Measurements from ENCODE around the gene CLPTM1L. TPM values are rescaled to one million over a fixed set of nuclear protein-coding genes. Genes with fewer than 3 reads are reported as not detected.
A peak's percentile ranks its signal among the peaks of the same experiment; 100 is the strongest.
"Not testable (repeated sequence)": the region's sequence is repeated elsewhere in the genome, so short reads cannot be mapped to it uniquely, and the experiment has no call there.

The CLPTM1L gene
- total RNA-seq, 2 donors from 2014 or later: 68.0 to 89.4 TPM

- TF ChIP-seq, protein P1, sequence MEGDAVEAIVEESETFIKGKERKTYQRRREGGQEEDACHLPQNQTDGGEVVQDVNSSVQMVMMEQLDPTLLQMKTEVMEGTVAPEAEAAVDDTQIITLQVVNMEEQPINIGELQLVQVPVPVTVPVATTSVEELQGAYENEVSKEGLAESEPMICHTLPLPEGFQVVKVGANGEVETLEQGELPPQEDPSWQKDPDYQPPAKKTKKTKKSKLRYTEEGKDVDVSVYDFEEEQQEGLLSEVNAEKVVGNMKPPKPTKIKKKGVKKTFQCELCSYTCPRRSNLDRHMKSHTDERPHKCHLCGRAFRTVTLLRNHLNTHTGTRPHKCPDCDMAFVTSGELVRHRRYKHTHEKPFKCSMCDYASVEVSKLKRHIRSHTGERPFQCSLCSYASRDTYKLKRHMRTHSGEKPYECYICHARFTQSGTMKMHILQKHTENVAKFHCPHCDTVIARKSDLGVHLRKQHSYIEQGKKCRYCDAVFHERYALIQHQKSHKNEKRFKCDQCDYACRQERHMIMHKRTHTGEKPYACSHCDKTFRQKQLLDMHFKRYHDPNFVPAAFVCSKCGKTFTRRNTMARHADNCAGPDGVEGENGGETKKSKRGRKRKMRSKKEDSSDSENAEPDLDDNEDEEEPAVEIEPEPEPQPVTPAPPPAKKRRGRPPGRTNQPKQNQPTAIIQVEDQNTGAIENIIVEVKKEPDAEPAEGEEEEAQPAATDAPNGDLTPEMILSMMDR (conservative IDR thresholded peaks at IDR 0.05): no peak
- Histone ChIP-seq H3K27me3 (ENCODE audit: control insufficient read depth, insufficient read depth, low read length, poor library complexity, severe bottlenecking) (no peaks in the 10 kb centered on the region), H3K4me1 (ENCODE audit: control insufficient read depth, insufficient read depth, low read length) (no peaks in the 10 kb centered on the region), H3K4me3 (ENCODE audit: low read length) (no peak overlapping the region), H3K36me3 (ENCODE audit: control insufficient read depth, insufficient read depth, low read length) (peaks cover 77% of the 10 kb centered on the region), H3K9ac (ENCODE audit: extremely low read depth, low read length, poor library complexity, severe bottlenecking) (no peak overlapping the region), H3K9me3 (ENCODE audit: control insufficient read depth, low read length) (peaks cover 28% of the 10 kb centered on the region), H3K27ac (ENCODE audit: low read depth, low read length) (no peak overlapping the region)
- Mint-ChIP-seq H3K4me1 (peaks cover 3% of the 10 kb centered on the region), H3K36me3 (ENCODE audit: low read depth) (peaks cover 77% of the 10 kb centered on the region), H3K27me3 (ENCODE audit: insufficient read depth) (no peaks in the 10 kb centered on the region), H3K27ac (no peak overlapping the region), H3K4me3 (no peak overlapping the region), H3K9me3 (peaks cover 2% of the 10 kb centered on the region)
- 94 to 95% methylated on average over 20 to 23 of the region's 23 CpGs for WGBS, 2 experiments (ENCODE audit: insufficient coverage in 1 of 2, insufficient read length in 1 of 2)
- DNase-seq: no peak
Observed at GRCh38 chr5:1330146-1330846, 14.6 kb downstream of the CLPTM1L start.

DNA sequence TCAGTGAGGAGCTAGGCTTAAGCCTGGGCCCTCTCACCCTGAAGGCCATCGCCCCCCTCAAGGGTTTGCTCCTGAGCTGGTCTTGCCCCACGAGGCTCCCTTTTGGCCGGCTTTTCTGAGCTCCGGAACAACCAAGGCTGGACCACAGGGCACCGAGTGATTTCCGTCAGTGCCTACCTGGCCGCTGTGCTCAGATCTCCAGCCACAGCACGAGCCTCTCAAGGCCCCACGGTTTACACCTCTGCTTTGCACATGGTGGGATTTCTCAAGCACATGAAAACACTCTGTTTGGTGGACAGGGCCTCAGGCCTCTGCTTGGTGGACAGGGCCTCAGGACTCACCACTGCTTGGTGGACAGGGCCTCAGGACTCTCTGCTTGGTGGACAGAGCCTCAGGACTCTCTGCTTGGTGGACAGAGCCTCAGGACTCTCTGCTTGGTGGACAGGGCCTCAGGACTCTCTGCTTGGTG, 15.8 kb downstream of the CLPTM1L start:
- peaks cover 83% of the 10 kb centered on the region for H3K36me3 ChIP-seq (ENCODE audit: control insufficient read depth, insufficient read depth, low read length)
- peaks cover 3% of the 10 kb centered on the region for H3K4me1 Mint-ChIP-seq
- peak overlapping the region; percentile 27 for H3K4me3 ChIP-seq (ENCODE audit: low read length)
- DNase-seq: no peak
- peaks cover 30% of the 10 kb centered on the region for H3K9me3 ChIP-seq (ENCODE audit: control insufficient read depth, low read length)
- H3K4me1 ChIP-seq (ENCODE audit: control insufficient read depth, insufficient read depth, low read length): no peaks in the 10 kb centered on the region
- peak overlapping the region; percentile 89 for H3K27ac Mint-ChIP-seq
- no peaks in the 10 kb centered on the region for H3K27me3 ChIP-seq (ENCODE audit: control insufficient read depth, insufficient read depth, low read length, poor library complexity, severe bottlenecking)
- H3K27me3 Mint-ChIP-seq (ENCODE audit: insufficient read depth): no peaks in the 10 kb centered on the region
- no peak overlapping the region for H3K9ac ChIP-seq (ENCODE audit: extremely low read depth, low read length, poor library complexity, severe bottlenecking)
- WGBS, 2 experiments (ENCODE audit: insufficient coverage in 1 of 2, insufficient read length in 1 of 2): 94 to 98% methylated on average over 8 to 9 of the region's 9 CpGs
- H3K4me3 Mint-ChIP-seq: no peak overlapping the region
- peaks cover 2% of the 10 kb centered on the region for H3K9me3 Mint-ChIP-seq
- peak overlapping the region; percentile 11 for H3K27ac ChIP-seq (ENCODE audit: low read depth, low read length)
- H3K36me3 Mint-ChIP-seq (ENCODE audit: low read depth): peaks cover 73% of the 10 kb centered on the region
- TF ChIP-seq, protein P1 (conservative IDR thresholded peaks at IDR 0.05): no peak

- Histone ChIP-seq H3K9ac (ENCODE audit: extremely low read depth, low read length, poor library complexity, severe bottlenecking) (peak overlapping the region; percentile 59), H3K9me3 (ENCODE audit: control insufficient read depth, low read length) (peaks cover 30% of the 10 kb centered on the region), H3K27ac (ENCODE audit: low read depth, low read length) (peak overlapping the region; percentile 91), H3K4me3 (ENCODE audit: low read length) (peak overlapping the region; percentile 27), H3K36me3 (ENCODE audit: control insufficient read depth, insufficient read depth, low read length) (peaks cover 83% of the 10 kb centered on the region)
- Mint-ChIP-seq H3K36me3 (ENCODE audit: low read depth) (peaks cover 73% of the 10 kb centered on the region), H3K27ac (peak overlapping the region; percentile 89)
- WGBS, 2 experiments (ENCODE audit: insufficient coverage in 1 of 2, insufficient read length in 1 of 2): 89 to 91% methylated on average over 7 of the region's 7 CpGs
- H3K4me1 ChIP-seq (ENCODE audit: control insufficient read depth, insufficient read depth, low read length); H3K4me3 Mint-ChIP-seq; H3K4me1 Mint-ChIP-seq; H3K27me3 ChIP-seq (ENCODE audit: control insufficient read depth, insufficient read depth, low read length, poor library complexity, severe bottlenecking); H3K27me3 Mint-ChIP-seq (ENCODE audit: insufficient read depth); H3K9me3 Mint-ChIP-seq: not testable (repeated sequence)
- peak; percentile 38 for DNase-seq
Observed at GRCh38 chr5:1328237-1329110, 16.4 kb downstream of the CLPTM1L start.

GRCh38 chr5:1326901-1327756, 17.8 kb downstream of the CLPTM1L start:
- H3K9me3 ChIP-seq (ENCODE audit: control insufficient read depth, low read length): peaks cover 30% of the 10 kb centered on the region
- H3K9ac ChIP-seq (ENCODE audit: extremely low read depth, low read length, poor library complexity, severe bottlenecking): peak overlapping the region; percentile 49
- H3K27me3 ChIP-seq (ENCODE audit: control insufficient read depth, insufficient read depth, low read length, poor library complexity, severe bottlenecking); H3K9me3 Mint-ChIP-seq; H3K27me3 Mint-ChIP-seq (ENCODE audit: insufficient read depth); H3K4me1 ChIP-seq (ENCODE audit: control insufficient read depth, insufficient read depth, low read length); H3K4me3 ChIP-seq (ENCODE audit: low read length); H3K4me3 Mint-ChIP-seq; H3K4me1 Mint-ChIP-seq: not testable (repeated sequence)
- DNase-seq: peak; percentile 44
- peaks cover 82% of the 10 kb centered on the region for H3K36me3 ChIP-seq (ENCODE audit: control insufficient read depth, insufficient read depth, low read length)
- peak overlapping the region; percentile 90 for H3K27ac ChIP-seq (ENCODE audit: low read depth, low read length)
- H3K27ac Mint-ChIP-seq: peak overlapping the region; percentile 97
- WGBS, 2 experiments (ENCODE audit: insufficient coverage in 1 of 2, insufficient read length in 1 of 2): 83 to 88% methylated on average over 6 of the region's 6 CpGs
- peaks cover 70% of the 10 kb centered on the region for H3K36me3 Mint-ChIP-seq (ENCODE audit: low read depth)

DNA sequence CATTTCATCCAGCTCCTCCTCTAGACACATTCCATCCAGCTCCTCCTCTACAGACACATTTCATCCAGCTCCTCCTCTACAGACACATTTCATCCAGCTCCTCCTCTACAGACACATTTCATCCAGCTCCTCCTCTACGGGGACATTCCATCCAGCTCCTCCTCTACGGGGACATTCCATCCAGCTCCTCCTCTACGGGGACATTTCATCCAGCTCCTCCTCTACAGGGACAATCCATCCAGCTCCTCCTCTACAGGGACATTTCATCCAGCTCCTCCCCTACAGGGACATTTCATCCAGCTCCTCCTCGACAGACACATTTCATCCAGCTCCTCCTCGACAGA, 18.4 kb downstream of the CLPTM1L start:
- peaks cover 69% of the 10 kb centered on the region for H3K36me3 Mint-ChIP-seq (ENCODE audit: low read depth)
- not testable (repeated sequence) for H3K27me3 ChIP-seq (ENCODE audit: control insufficient read depth, insufficient read depth, low read length, poor library complexity, severe bottlenecking); H3K9me3 Mint-ChIP-seq; H3K4me1 ChIP-seq (ENCODE audit: control insufficient read depth, insufficient read depth, low read length); H3K4me1 Mint-ChIP-seq; H3K27me3 Mint-ChIP-seq (ENCODE audit: insufficient read depth); H3K4me3 Mint-ChIP-seq; H3K4me3 ChIP-seq (ENCODE audit: low read length)
- H3K9ac ChIP-seq (ENCODE audit: extremely low read depth, low read length, poor library complexity, severe bottlenecking): peak overlapping the region; percentile 41
- H3K27ac ChIP-seq (ENCODE audit: low read depth, low read length): peak overlapping the region; percentile 44
- peaks cover 30% of the 10 kb centered on the region for H3K9me3 ChIP-seq (ENCODE audit: control insufficient read depth, low read length)
- peak overlapping the region; percentile 97 for H3K27ac Mint-ChIP-seq
- DNase-seq: peak; percentile 11
- peaks cover 81% of the 10 kb centered on the region for H3K36me3 ChIP-seq (ENCODE audit: control insufficient read depth, insufficient read depth, low read length)
- 90 to 94% methylated on average over 5 of the region's 5 CpGs for WGBS, 2 experiments (ENCODE audit: insufficient coverage in 1 of 2, insufficient read length in 1 of 2)

Data from endodermal cell (in vitro differentiated cells).